WTC11 (cell line): ENCODE data around the gene CEBPB.

Experiments used
- CTCF ChIP-seq: fragments of 200-600 bp; IDR thresholded peaks from 2 replicates; pipeline ENCODE4 v1.8.0; 2022; ENCODE audit warnings: antibody characterized with exemption
- JUN ChIP-seq: sonication (generic); formaldehyde crosslinking; IDR thresholded peaks from 2 replicates; pipeline ENCODE4 v1.8.0; 2023; ENCODE audit warnings: mild to moderate bottlenecking, missing genetic modification reagents
- MAX ChIP-seq: sonication (generic); formaldehyde crosslinking; IDR thresholded peaks from 2 replicates; pipeline ENCODE4 v1.8.0; 2022; ENCODE audit warnings: mild to moderate bottlenecking, missing genetic modification reagents
- ZBTB43 ChIP-seq: sonication (generic); formaldehyde crosslinking; IDR thresholded peaks from 2 replicates; pipeline ENCODE4 v1.8.1; 2023; ENCODE audit warnings: mild to moderate bottlenecking, missing genetic modification reagents
- ZNF263 ChIP-seq: sonication (generic); formaldehyde crosslinking; IDR thresholded peaks from 2 replicates; pipeline ENCODE4 v1.8.1; 2022; ENCODE audit warnings: low read depth, mild to moderate bottlenecking, moderate library complexity, missing genetic modification reagents

GRCh38 chr20:50149481-50150254 is 41.0 kb upstream of the CEBPB start:
- TF ChIP-seq CTCF (no peak), ZNF263 (CRISPR knock-in tag) (no peak), JUN (CRISPR knock-in tag) (no peak), ZBTB43 (CRISPR knock-in tag) (no peak), MAX (no peak)
